HFF-Myc (cell line): Measurements from ENCODE around the gene TMEM107.

ENCODE experiments used
- DNase-seq: peaks from one replicate; pipeline ENCODE4 v3.0.0-alpha.2; 2011; ENCODE audit warnings: low read depth; ENCODE audit errors: extremely low read depth
- H3K4me3 ChIP-seq: replicated peaks from 2 replicates; pipeline ENCODE4 v1.5.1; 2011; ENCODE audit warnings: low read depth, mild to moderate bottlenecking, control low read depth, low read length
- CTCF ChIP-seq: IDR thresholded peaks from 2 replicates; pipeline ENCODE4 v1.5.1; 2012; ENCODE audit warnings: mild to moderate bottlenecking, low read depth, low read length, control low read depth; ENCODE audit errors: missing control alignments

The TMEM107 gene

GRCh38 chr17:8142158-8142886, 33.9 kb downstream of the TMEM107 start:
- no peak for TF ChIP-seq CTCF
- DNase-seq = no peak
- no peak overlapping the region for H3K4me3 ChIP-seq

GRCh38 chr17:8141741-8142140, 34.4 kb downstream of the TMEM107 start:
- no peak overlapping the region for H3K4me3 ChIP-seq
- no peak for DNase-seq
- TF ChIP-seq CTCF = no peak

- H3K4me3 ChIP-seq = no peak overlapping the region
- TF ChIP-seq CTCF = no peak
- no peak for DNase-seq
These were observed 35.1 kb downstream of the TMEM107 start for GRCh38 chr17:8141045-8141444.

- H3K4me3 ChIP-seq = no peak overlapping the region
- TF ChIP-seq CTCF = no peak
- no peak for DNase-seq
These were observed 35.8 kb downstream of the TMEM107 start for GRCh38 chr17:8140065-8141029.

GRCh38 chr17:8138672-8139371, 37.4 kb downstream of the TMEM107 start:
- H3K4me3 ChIP-seq = peak overlapping the region; percentile 59
- peak; percentile 96 for DNase-seq
- peak; percentile 86 for TF ChIP-seq CTCF

GRCh38 chr17:8138374-8138671, 37.9 kb downstream of the TMEM107 start:
- no peak for TF ChIP-seq CTCF
- no peak for DNase-seq
- peak overlapping the region; percentile 45 for H3K4me3 ChIP-seq
